ENCODE measurements around the gene AFTPH. TPM values are rescaled to one million over a fixed set of nuclear protein-coding genes. Genes with fewer than 3 reads are reported as not detected.

The AFTPH gene
- total RNA-seq, 2 experiments from 2014 or later, result 30.6 to 31.1 TPM

DNA sequence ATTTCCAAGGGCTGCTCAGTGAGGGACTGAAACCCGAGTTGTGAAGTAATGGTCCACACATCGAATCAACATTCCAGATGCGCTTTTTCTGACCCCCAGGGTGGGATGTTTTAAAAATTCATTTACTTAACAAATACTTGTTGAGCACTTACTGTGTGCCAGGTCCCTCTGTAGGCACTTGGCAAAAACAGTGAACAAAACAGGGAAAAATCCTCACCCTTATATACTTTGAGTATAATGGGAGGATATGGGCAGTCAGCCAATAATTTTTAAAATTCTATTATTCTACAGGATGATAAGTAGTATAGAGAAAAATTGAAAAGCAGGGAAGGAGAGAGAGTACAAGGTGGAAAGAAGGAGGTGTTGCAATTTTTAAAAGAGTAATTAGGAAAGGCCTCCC lies 31.3 kb upstream of the AFTPH start:
- Mint-ChIP-seq H3K36me3 (ENCODE audit: low read depth) (no peaks in the 10 kb centered on the region), H3K27me3 (peaks cover 10% of the 10 kb centered on the region), H3K27ac (no peak overlapping the region), H3K4me3 (no peak overlapping the region), H3K4me1 (ENCODE audit: low read depth) (peaks cover 8% of the 10 kb centered on the region), H3K9me3 (no peaks in the 10 kb centered on the region)
- POLR2A ChIA-PET, result no interaction called here
- DNase-seq (no peak), ATAC-seq (no peak)
- intact Hi-C loops (cut with micrococcal nuclease), result no loop called here
- TF ChIP-seq, protein P1, sequence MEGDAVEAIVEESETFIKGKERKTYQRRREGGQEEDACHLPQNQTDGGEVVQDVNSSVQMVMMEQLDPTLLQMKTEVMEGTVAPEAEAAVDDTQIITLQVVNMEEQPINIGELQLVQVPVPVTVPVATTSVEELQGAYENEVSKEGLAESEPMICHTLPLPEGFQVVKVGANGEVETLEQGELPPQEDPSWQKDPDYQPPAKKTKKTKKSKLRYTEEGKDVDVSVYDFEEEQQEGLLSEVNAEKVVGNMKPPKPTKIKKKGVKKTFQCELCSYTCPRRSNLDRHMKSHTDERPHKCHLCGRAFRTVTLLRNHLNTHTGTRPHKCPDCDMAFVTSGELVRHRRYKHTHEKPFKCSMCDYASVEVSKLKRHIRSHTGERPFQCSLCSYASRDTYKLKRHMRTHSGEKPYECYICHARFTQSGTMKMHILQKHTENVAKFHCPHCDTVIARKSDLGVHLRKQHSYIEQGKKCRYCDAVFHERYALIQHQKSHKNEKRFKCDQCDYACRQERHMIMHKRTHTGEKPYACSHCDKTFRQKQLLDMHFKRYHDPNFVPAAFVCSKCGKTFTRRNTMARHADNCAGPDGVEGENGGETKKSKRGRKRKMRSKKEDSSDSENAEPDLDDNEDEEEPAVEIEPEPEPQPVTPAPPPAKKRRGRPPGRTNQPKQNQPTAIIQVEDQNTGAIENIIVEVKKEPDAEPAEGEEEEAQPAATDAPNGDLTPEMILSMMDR (IDR thresholded peaks at IDR 0.05), result no peak
- CTCF ChIA-PET, result no interaction called here

DNA sequence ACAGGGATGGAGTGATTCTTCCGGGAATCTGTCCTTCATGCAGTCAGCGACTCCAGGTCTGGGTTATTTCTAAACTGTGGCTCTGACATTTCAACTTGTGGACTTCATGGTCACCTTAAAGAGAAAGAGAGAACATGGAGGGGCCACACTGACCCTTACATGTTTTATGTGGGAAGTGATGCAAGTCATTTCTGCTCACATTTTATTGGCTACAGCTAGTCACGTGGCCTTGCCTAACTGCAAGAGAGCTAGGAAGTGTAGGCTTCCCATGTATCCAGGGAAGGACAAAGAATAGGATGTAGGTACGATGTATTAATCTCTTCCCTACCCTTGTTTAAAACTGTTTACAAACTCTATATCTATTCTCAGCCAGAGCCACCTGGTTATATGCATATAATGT lies 30.3 kb upstream of the AFTPH start:
- Mint-ChIP-seq H3K36me3 (ENCODE audit: low read depth) (no peaks in the 10 kb centered on the region), H3K9me3 (no peaks in the 10 kb centered on the region), H3K27me3 (peaks cover 10% of the 10 kb centered on the region), H3K4me1 (ENCODE audit: low read depth) (peaks cover 4% of the 10 kb centered on the region), H3K27ac (no peak overlapping the region), H3K4me3 (no peak overlapping the region)
- ChIA-PET POLR2A (interaction anchor here (0.6 kb wide), 1 partner anchor 410 kb away, joined by 3 read pairs; no protein-coding TSS in a partner anchor), CTCF (no interaction called here)
- intact Hi-C loops (cut with micrococcal nuclease), result no loop called here
- no peak for DNase-seq
- no peak for ATAC-seq
- TF ChIP-seq, protein P1 (IDR thresholded peaks at IDR 0.05), result no peak

DNA sequence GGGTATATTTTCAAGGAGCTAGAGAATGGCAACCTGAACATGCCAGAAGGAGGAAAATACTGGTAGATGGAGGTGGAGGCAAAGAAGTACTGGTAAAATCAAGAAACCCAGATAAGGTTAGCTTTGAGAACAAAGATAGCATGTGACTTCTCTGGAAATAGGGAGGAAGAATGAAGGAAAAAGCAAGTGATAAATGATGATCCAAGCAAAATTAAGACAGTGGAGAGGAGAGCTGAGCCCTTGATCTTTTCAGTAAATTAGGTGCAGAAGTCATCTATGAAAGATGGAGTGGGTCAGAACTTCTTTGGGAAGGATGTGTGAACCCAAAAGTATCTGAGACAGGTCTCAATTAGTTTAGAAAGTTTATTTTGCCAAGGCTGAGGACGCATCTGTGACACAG lies 25.7 kb upstream of the AFTPH start:
- TF ChIP-seq, protein P1 (IDR thresholded peaks at IDR 0.05), result no peak
- Mint-ChIP-seq H3K36me3 (ENCODE audit: low read depth) (no peaks in the 10 kb centered on the region), H3K27me3 (peaks cover 9% of the 10 kb centered on the region), H3K4me3 (no peak overlapping the region), H3K9me3 (no peaks in the 10 kb centered on the region), H3K27ac (no peak overlapping the region), H3K4me1 (ENCODE audit: low read depth) (peaks cover 2% of the 10 kb centered on the region)
- ATAC-seq, result no peak
- intact Hi-C loops (cut with micrococcal nuclease), result no loop called here
- no peak for DNase-seq
- POLR2A ChIA-PET, result interaction anchor here (0.7 kb wide), 1 partner anchor 47 kb away, joined by 3 read pairs; no protein-coding TSS in a partner anchor
- CTCF ChIA-PET, result interaction anchor here (0.9 to 6.9 kb wide), 6 partner anchors 11 to 448 kb away, joined by 3 to 73 read pairs (median 4); no protein-coding TSS in a partner anchor

DNA sequence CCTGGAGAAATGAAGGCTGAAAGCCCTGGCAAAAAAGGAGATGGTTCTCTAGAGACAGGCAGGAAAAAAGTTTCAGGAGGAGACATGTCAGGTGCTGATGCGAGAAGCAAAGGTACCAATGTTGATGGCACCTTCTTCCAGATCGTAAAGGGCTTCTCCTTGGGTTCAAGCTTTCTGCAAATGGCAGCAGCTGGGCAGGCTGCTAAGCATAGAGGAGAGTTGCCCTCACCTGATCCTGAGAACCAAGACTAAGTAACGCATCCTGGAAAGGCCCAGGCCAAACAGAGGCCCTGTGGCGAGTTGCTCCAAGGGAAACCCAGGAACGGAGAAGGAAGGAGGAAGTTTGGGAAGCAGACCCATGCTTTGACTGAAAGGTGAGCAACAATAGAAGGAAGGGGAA lies 23.6 kb upstream of the AFTPH start:
- ChIA-PET CTCF (interaction anchor here (6.9 kb wide), 1 partner anchor 14 kb away, joined by 73 read pairs; no protein-coding TSS in a partner anchor), POLR2A (interaction anchor here (0.7 to 1.5 kb wide), 2 partner anchors 11 to 20 kb away, joined by 3 to 4 read pairs; no protein-coding TSS in a partner anchor)
- ATAC-seq (no peak), DNase-seq (no peak)
- peaks cover 2% of the 10 kb centered on the region for H3K4me1 Mint-ChIP-seq (ENCODE audit: low read depth)
- TF ChIP-seq, protein P1 (IDR thresholded peaks at IDR 0.05), result no peak
- intact Hi-C loops (cut with micrococcal nuclease), result no loop called here
- no peak overlapping the region for H3K4me3 Mint-ChIP-seq
- H3K36me3 Mint-ChIP-seq (ENCODE audit: low read depth), result no peaks in the 10 kb centered on the region
- peaks cover 9% of the 10 kb centered on the region for H3K27me3 Mint-ChIP-seq
- no peak overlapping the region for H3K27ac Mint-ChIP-seq
- H3K9me3 Mint-ChIP-seq, result no peaks in the 10 kb centered on the region

DNA sequence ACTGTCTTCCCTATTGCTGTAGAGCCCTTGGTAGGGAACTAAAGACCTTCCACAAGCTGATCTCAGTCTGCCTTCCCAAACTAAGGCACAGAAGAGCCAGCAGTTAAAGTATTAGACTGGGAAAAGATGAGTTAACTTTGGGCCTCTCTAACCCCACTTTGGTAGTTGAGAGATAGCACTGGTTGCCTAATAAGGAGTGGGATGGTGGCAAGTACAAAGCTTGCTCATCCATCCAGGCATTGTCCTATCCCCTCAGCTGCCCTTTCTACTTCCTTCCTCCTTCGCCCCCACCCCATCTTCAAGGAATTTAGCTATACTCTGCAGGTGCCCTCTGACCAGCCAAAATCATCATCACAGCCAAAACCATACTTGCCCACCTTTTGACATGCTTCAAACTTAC lies 22.2 kb upstream of the AFTPH start:
- H3K36me3 Mint-ChIP-seq (ENCODE audit: low read depth), result no peaks in the 10 kb centered on the region
- DNase-seq (no peak), ATAC-seq (no peak)
- peaks cover 6% of the 10 kb centered on the region for H3K27me3 Mint-ChIP-seq
- no peak overlapping the region for H3K27ac Mint-ChIP-seq
- POLR2A ChIA-PET, result interaction anchor here (0.9 to 1.5 kb wide), 3 partner anchors 12 to 171 kb away, joined by 3 to 4 read pairs (median 4); partner anchors contain the start of gene AFTPH
- CTCF ChIA-PET, result interaction anchor here (0.9 to 6.9 kb wide), 3 partner anchors 15 to 171 kb away, joined by 3 to 73 read pairs (median 12); no protein-coding TSS in a partner anchor
- TF ChIP-seq, protein P1 (IDR thresholded peaks at IDR 0.05), result no peak
- peaks cover 2% of the 10 kb centered on the region for H3K4me1 Mint-ChIP-seq (ENCODE audit: low read depth)
- no peaks in the 10 kb centered on the region for H3K9me3 Mint-ChIP-seq
- H3K4me3 Mint-ChIP-seq, result no peak overlapping the region
- intact Hi-C loops (cut with micrococcal nuclease), result no loop called here

All from activated CD8-positive, alpha-beta T cell treated with anti-CD3 and anti-CD28 coated beads for 36 hours (primary cell).